Neuron (in vitro differentiated cells): Measurements from ENCODE around the gene TMEM221.
A peak's percentile ranks its signal among the peaks of the same experiment; 100 is the strongest.

ENCODE experiments used
- H2AFZ ChIP-seq: one replicate; pipeline ENCODE4 v1.6.1; 2013; ENCODE audit warnings: low read depth, mild to moderate bottlenecking, inconsistent platforms, low read length, moderate library complexity
- H3K27me3 ChIP-seq: one replicate; pipeline ENCODE4 v1.6.1; 2013; ENCODE audit warnings: low read length; ENCODE audit not compliant: insufficient read depth
- H3K36me3 ChIP-seq: one replicate; pipeline ENCODE4 v1.6.1; 2013; ENCODE audit warnings: low read length; ENCODE audit not compliant: insufficient read depth
- H3K4me1 ChIP-seq: one replicate; pipeline ENCODE4 v1.6.1; 2013; ENCODE audit warnings: low read length; ENCODE audit not compliant: insufficient read depth
- H3K4me3 ChIP-seq: 2 replicates; pipeline ENCODE4 v1.5.1; 2013; ENCODE audit warnings: mild to moderate bottlenecking, low read length, moderate library complexity
- H3K9me3 ChIP-seq: one replicate; pipeline ENCODE4 v1.6.1; 2013; ENCODE audit warnings: low read length

Gene TMEM221

DNA sequence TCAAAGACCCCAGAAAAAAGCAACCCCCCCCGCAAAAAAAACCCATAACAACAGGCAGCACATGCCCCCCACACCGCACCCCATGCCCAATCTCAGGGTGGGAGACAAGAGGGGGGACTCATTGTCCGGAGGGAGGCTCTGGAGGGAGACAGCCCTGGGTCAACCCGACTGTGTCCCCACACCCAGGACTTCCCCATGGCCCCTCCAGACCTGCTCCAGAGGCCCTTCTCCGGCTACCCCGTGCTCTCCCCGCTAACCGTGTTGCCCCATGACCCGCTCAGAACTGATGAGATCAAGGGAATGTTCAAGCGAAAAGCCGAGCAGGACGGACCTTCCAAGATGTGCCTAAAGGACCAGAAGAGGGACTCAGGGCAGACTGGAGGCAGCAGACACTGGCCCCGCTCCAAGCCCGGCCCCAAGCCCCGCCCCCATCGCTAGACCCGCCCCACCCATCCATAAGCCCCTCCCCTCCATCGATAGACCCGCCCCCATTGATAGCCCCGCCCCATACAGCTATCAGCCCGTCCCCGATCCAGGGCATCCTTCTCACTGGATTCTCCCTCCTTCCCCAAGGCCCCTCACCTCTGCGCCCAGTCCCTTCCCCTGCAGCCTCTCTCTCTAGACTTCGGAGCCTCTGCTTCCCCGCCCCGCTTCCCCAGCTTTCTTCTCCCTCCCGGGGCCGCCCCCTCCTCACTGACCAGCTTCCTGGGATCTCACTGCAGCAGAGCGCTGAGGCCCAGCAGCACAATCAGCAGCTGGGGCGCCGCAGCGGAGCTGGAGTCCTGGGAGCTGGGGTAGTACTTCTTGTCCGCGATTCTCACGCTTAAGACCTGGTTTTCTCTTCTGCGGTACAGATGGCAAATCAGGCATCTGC is 45.2 kb downstream of the TMEM221 start:
- H3K4me3 ChIP-seq, result no peak overlapping the region
- H2AFZ ChIP-seq, result no peak overlapping the region

DNA sequence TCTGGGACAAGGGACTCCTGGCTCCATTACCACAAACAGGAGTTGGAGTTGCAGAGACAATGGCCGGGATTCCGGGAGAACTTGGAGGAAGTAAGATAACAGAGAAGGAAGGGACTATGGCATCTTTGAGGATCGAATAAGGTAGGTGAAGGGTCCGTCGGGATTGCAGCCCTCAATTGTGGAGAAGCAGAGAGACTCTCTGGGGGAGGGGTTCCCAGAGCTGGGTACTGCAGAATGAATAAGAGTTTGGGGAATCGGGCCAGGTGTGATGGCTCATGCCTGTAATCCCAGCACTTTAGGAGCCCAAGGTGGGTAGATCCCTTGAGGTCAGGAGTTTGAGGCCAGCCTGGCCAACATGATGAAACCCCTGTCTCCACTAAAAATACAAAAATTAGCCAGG is 46.8 kb downstream of the TMEM221 start:
- Histone ChIP-seq H3K36me3 (no peaks in the 10 kb centered on the region), H3K4me3 (no peak overlapping the region), H3K9me3 (no peaks in the 10 kb centered on the region), H2AFZ (no peak overlapping the region), H3K4me1 (peaks cover 14% of the 10 kb centered on the region), H3K27me3 (no peaks in the 10 kb centered on the region)

More for the DNA sequence above, 45.2 kb downstream of the TMEM221 start:
- peaks cover 22% of the 10 kb centered on the region for H3K4me1 ChIP-seq
- no peaks in the 10 kb centered on the region for H3K27me3 ChIP-seq
- no peaks in the 10 kb centered on the region for H3K36me3 ChIP-seq
- no peaks in the 10 kb centered on the region for H3K9me3 ChIP-seq

DNA sequence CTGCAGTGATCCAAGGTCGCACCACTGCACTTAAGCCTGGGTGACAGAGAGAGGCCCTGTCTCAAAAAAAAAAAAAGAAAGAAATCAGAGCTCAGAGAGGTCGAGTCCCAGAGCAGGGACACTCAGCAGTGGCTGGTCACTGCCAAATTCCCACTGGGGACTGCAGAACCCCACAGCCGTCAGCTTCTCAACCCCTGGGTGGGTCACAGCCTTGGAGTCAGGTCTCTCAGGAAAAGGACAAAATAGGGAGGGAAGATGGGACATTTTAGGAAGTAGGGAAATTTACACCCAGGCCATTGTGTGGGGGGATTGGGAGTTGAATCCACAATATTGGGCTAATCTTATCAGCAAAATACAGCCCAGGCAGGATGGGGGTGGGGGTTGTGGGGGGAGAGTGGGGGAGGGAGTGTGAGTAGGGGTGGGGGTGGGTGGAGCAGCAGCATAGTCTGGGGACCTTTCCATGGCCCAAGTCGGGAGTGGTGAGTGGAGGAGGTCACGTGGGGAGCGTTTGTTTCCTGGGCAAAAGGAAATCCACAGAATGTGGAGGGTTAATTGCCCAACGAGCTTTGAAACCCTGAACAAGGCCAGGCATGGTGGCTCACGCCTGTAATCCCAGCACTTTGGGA is 49.5 kb downstream of the TMEM221 start:
- peaks cover 5% of the 10 kb centered on the region for H3K4me1 ChIP-seq
- no peaks in the 10 kb centered on the region for H3K9me3 ChIP-seq
- H3K36me3 ChIP-seq, result no peaks in the 10 kb centered on the region
- no peak overlapping the region for H3K4me3 ChIP-seq
- H2AFZ ChIP-seq, result no peak overlapping the region
- no peaks in the 10 kb centered on the region for H3K27me3 ChIP-seq

DNA sequence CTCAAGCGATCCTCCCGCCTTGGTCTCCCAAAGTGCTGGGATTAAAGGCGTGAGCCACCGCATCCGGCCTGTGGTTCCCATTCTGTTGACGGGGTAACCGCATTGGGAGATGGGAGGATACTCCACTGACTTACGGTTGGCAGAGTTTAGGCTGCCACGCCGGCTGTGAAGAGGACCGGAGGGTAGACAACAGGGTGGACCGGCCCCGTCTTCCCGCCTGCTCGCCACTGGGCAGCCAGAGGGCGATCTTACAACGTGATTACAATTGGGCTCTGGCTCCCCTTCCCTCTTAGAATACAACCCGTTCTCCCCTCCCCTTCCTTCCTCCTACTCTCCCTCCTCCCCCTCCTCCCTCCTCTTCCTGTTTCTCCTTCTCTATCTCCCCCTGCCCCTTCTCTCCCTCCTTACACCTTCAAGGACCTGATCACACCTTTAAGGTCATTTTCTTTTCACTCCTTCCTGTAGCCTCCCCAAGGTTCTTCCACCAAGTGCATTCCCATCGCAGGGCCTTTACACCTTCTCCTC is 53.5 kb downstream of the TMEM221 start:
- Histone ChIP-seq H3K36me3 (no peaks in the 10 kb centered on the region), H3K4me3 (no peak overlapping the region), H3K27me3 (no peaks in the 10 kb centered on the region), H3K4me1 (peaks cover 8% of the 10 kb centered on the region), H2AFZ (no peak overlapping the region), H3K9me3 (no peaks in the 10 kb centered on the region)

DNA sequence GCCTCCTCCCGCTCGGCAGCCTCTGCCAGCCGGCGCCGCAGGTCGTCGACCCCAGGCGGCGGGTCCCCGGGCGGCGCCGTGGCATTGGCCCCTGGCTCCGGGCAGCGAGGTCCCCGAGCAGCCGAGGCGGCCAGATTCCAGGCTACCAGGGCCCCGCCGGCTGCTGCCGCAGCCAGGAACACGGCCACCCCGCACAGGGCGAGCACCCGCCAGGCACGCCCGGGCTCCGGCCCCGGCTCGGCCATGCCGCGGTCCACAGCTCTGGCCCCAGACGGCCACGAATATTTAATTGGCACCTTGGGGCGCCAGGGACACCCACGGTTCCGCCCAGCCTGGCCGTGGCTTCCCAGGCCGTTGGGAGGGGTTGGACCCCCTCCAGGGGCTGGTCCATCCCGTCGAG is 54.6 kb downstream of the TMEM221 start, which contains the start of gene CCDC194:
CCDC194 (minus strand) TSS at position 283 of the 400 bp plus-strand sequence; CDS start at position 245, 38 bp downstream.
- no peaks in the 10 kb centered on the region for H3K36me3 ChIP-seq

DNA sequence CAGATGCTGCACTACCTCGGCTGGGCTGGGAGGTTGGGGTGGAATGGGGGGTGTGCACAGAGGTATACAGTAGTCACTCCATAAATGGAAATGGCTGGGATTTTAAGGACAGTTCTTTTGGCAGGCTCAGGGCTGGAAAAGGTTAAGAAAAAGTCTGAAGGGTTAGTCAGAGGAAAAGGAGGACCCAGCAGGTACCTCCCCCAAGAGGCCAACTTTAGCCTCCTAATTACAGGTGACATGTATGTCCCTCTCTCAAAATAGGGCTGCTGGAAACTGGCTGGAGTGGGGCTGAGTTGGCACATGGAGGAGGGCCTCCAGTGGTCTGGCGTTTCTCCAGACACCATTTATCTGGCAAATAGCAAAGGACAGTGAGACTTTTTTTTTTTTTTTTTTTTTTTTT is 55.5 kb downstream of the TMEM221 start:
- Histone ChIP-seq H2AFZ (no peak overlapping the region), H3K4me3 (no peak overlapping the region), H3K9me3 (peaks cover 1% of the 10 kb centered on the region), H3K27me3 (no peaks in the 10 kb centered on the region), H3K36me3 (no peaks in the 10 kb centered on the region), H3K4me1 (peaks cover 8% of the 10 kb centered on the region)

More for the DNA sequence above, 54.6 kb downstream of the TMEM221 start, which contains the start of gene CCDC194:
- no peaks in the 10 kb centered on the region for H3K27me3 ChIP-seq
- peaks cover 8% of the 10 kb centered on the region for H3K4me1 ChIP-seq
- H2AFZ ChIP-seq, result no peak within 1 kb of the TSS
- H3K4me3 ChIP-seq, result no peak within 1 kb of the TSS
- H3K9me3 ChIP-seq, result peaks cover under 1% of the 10 kb centered on the region

DNA sequence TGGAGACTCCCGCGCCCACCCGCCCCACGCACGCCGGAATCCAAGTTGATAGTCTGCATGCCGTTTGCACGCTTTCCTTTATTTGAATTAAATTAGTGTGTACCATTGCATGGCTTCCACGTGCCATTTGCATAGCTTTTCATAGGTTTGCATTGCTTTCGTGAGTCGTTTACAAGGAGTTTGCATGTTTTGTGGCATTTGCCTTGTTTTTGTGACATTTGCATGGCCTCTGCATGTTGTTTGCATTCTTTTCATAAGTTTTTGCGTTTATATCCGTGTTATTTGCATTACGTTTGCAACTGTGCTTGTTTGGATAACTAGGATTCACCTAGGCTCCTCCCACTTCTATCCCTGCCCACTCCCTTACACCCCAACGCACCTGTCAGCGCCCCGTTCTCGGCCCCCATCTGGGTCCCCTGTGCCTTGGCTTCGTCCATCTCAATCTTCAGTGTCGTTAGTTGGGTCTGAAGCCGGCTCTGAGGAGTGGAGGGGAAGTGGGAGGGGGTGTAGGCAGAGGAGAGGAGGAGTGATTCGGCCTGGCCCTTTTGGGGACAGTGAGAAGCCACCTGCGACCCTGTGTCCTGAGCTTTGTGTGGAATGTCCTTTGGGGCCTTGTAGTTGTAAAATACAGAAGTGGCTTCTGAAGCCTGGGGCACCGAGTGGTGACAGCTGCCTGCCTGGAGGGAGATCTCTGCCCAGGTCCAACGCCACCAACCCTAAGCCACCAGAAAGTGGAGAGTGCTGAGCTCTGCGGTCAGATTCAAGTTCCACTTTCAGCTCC is 56.9 kb downstream of the TMEM221 start:
- Histone ChIP-seq H3K4me3 (peak overlapping the region; percentile 48), H3K9me3 (peaks cover 1% of the 10 kb centered on the region), H2AFZ (peak overlapping the region; percentile 56), H3K27me3 (no peaks in the 10 kb centered on the region), H3K4me1 (peaks cover 8% of the 10 kb centered on the region), H3K36me3 (no peaks in the 10 kb centered on the region)

DNA sequence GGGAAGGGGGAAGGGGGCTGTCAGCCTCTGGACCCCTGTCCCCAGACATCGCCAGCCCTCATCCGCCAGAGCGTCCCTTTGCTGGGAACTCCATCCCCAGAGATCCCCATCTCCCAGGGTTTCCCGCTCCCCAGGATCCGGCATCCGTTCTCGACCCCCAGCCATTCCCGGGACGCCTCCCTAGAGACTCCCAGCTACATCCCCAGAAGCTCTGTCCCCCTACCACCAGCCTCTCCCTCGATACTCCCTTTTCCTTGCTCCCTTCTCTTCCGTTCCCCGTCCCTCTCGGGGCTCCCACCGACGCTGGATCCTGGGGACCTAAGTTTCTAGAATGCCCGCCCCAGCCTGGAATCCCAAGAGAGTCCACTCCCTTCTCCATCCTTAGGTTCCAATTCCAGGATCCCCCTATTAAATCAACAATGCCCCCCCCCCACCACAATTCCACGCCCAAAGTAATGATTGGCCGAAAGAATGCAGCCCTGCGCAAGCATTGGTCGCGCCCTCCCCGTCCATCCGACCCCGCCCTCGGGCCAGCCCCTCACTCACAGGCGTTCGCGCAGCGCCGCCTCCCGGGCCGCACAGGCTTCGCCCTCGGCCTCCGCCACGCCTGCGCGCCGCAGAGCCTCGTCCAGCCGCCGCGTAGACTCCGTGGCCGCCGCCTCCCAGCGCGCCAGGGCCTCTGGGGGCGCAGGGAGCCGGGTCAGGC is 57.6 kb downstream of the TMEM221 start:
- Histone ChIP-seq H3K4me3 (peak overlapping the region; percentile 48), H3K27me3 (no peaks in the 10 kb centered on the region), H3K4me1 (peaks cover 8% of the 10 kb centered on the region), H3K36me3 (no peaks in the 10 kb centered on the region), H2AFZ (peak overlapping the region; percentile 55), H3K9me3 (peaks cover 1% of the 10 kb centered on the region)

DNA sequence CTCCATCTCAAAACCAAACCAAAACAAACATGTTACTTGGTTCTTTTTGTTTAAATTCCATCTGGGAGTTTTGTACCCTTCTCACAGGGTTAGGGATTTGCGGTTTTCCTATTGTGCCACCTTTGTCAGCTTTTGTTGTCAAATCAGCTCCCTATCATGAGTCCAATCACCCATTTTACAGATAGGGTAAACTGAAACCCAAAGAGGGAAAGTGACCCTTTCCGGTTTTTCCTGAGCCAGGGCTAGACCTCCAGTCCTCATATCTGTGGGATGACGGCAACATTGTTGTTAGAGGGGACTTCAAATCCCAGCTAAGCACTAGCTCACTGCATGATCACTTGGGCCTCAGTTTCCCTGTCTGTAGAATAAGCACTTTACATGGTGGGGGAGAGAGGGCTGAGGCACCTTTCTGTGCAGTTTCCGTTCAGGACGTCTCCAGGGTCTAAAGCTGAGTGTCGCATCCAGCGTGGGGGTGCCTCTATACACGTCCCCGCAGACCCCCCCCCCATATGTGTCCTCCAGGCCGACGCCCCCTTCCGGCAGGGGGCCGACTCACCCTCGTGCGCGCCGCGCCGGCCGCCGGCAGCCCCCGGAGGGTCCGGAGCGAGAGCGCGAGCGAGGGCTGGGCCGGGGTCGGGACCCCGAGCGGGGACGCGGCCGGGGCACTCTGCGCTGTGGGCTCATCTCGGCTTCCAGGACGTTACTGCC is 58.4 kb downstream of the TMEM221 start:
- Histone ChIP-seq H3K4me1 (peaks cover 8% of the 10 kb centered on the region), H3K27me3 (no peaks in the 10 kb centered on the region), H2AFZ (peak overlapping the region; percentile 55), H3K4me3 (peak overlapping the region; percentile 41), H3K36me3 (no peaks in the 10 kb centered on the region), H3K9me3 (peaks cover 1% of the 10 kb centered on the region)

DNA sequence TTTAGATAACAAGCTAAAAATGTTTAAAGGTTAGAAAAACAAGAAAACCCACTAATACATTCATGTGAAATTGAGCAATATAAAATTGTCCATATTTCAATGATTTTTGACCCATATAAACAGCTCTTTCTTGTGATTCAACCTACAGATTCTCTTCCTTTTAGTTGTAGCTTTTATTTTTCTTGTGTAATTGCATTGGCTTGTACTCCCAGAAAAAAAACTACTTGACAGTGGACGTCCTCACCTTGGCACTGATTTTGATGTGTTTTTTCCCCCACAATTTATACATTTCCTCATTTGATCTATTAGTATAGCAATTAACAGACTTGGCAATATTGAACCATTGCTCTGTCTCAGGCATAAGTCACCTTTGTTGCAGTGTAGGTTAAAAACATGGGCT is 59.2 kb downstream of the TMEM221 start:
- no peak overlapping the region for H2AFZ ChIP-seq
- peaks cover 1% of the 10 kb centered on the region for H3K9me3 ChIP-seq
- H3K4me3 ChIP-seq, result no peak overlapping the region

DNA sequence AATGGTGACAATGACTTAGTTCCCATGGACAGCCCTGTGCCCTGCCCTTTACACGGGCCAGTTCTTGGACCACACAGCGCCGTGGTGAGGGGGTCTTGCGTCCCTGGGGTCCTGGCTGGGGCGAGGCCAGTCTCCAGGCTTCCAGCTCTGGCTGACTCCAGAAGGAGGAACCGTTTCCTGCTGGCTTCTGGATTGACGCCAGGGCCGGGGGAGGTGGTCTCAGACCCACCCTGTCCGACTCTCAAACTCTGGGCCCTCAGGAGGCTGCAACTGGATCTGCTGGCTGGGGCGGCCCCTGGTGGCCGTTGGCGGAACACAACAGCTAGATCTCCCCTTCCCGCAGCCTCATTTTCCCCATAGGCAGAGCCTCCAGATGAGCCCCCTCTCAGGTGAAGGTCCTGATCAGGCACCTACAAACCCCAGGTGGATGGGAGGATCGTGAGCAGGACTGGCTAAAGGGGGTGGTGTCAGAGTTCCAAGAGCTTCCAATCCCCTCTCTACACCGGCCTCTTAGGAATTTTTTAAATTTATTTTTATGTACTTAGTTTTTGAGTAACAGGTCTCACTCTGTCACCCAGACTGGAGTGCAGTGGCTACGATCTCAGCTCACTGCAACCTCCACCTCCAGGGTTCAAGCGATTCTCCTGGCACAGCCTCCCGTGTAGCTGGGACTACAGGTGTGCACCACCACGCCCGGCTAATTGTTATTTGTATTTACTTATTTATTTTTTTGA is 62.4 kb downstream of the TMEM221 start:
- Histone ChIP-seq H2AFZ (no peak overlapping the region), H3K36me3 (no peaks in the 10 kb centered on the region), H3K9me3 (peaks cover 1% of the 10 kb centered on the region), H3K4me1 (peaks cover 3% of the 10 kb centered on the region), H3K27me3 (no peaks in the 10 kb centered on the region), H3K4me3 (no peak overlapping the region)

More for the DNA sequence above, 59.2 kb downstream of the TMEM221 start:
- Histone ChIP-seq H3K36me3 (no peaks in the 10 kb centered on the region), H3K4me1 (peaks cover 8% of the 10 kb centered on the region), H3K27me3 (no peaks in the 10 kb centered on the region)
